Loucy (cell line): ENCODE measurements around the gene ACSM6.
A peak's percentile ranks its signal among the peaks of the same experiment; 100 is the strongest.

Source experiments
- H2AFZ ChIP-seq: fragments of 200-600 bp; sonication (generic); 2 replicates; pipeline ENCODE4 v1.6.0; 2016; ENCODE audit warnings: antibody characterized with exemption, mild to moderate bottlenecking, low read length, moderate library complexity
- H3F3A ChIP-seq: fragments of 200-600 bp; 2 replicates; pipeline ENCODE4 v1.6.0; 2016; ENCODE audit warnings: antibody characterized with exemption, low read depth, mild to moderate bottlenecking
- H3K27me3 ChIP-seq: fragments of 200-600 bp; sonication (generic); 2 replicates; pipeline ENCODE4 v1.6.1; 2014; ENCODE audit warnings: low read length, mild to moderate bottlenecking; ENCODE audit not compliant: insufficient read depth, poor library complexity, severe bottlenecking
- H3K36me3 ChIP-seq: fragments of 200-600 bp; sonication (generic); 2 replicates; pipeline ENCODE4 v1.6.1; 2016; ENCODE audit warnings: low read length; ENCODE audit not compliant: insufficient read depth
- H3K4me1 ChIP-seq: fragments of 200-600 bp; sonication (generic); 2 replicates; pipeline ENCODE4 v1.5.1; 2014; ENCODE audit warnings: low read length, mild to moderate bottlenecking; ENCODE audit not compliant: insufficient read depth, poor library complexity, severe bottlenecking
- H3K4me2 ChIP-seq: fragments of 200-600 bp; sonication (generic); 2 replicates; pipeline ENCODE4 v1.6.0; 2014; ENCODE audit warnings: antibody characterized with exemption, low read length, low read depth, mild to moderate bottlenecking; ENCODE audit not compliant: poor library complexity, severe bottlenecking
- H3K4me3 ChIP-seq: fragments of 200-600 bp; sonication (generic); 2 replicates; pipeline ENCODE4 v1.5.1; 2014; ENCODE audit warnings: low read length, mild to moderate bottlenecking, mixed read lengths; ENCODE audit not compliant: poor library complexity, severe bottlenecking
- H3K79me2 ChIP-seq: fragments of 200-600 bp; sonication (generic); 2 replicates; pipeline ENCODE4 v1.6.1; 2014; ENCODE audit warnings: low read length; ENCODE audit not compliant: insufficient read depth
- H3K9ac ChIP-seq: fragments of 200-600 bp; sonication (generic); 2 replicates; pipeline ENCODE4 v1.6.0; 2014; ENCODE audit warnings: mild to moderate bottlenecking, low read depth, low read length, moderate library complexity; ENCODE audit not compliant: poor library complexity, severe bottlenecking
- H3K9me2 ChIP-seq: fragments of 200-600 bp; sonication (generic); replicated peaks from 2 replicates; pipeline ENCODE4 v1.6.1; 2016; ENCODE audit warnings: low read depth, low read length, mixed read lengths
- H3K9me3 ChIP-seq: fragments of 200-600 bp; sonication (generic); 2 replicates; pipeline ENCODE4 v1.6.1; 2014; ENCODE audit warnings: mild to moderate bottlenecking, antibody characterized with exemption, low read length, low read depth; ENCODE audit not compliant: insufficient read depth
- H4K20me1 ChIP-seq: fragments of 200-600 bp; sonication (generic); 2 replicates; pipeline ENCODE4 v1.6.0; 2014; ENCODE audit warnings: antibody characterized with exemption, low read length, mild to moderate bottlenecking; ENCODE audit not compliant: insufficient read depth, poor library complexity, severe bottlenecking
- CTCF ChIP-seq: fragments of 200-600 bp; sonication (generic); conservative IDR thresholded peaks from 2 replicates; pipeline ENCODE4 v1.5.1; 2014; ENCODE audit warnings: mild to moderate bottlenecking, antibody characterized with exemption, low read length
- EZH2phosphoT487 ChIP-seq: fragments of 200-600 bp; IDR thresholded peaks from 2 replicates; pipeline ENCODE4 v1.6.1; 2018; ENCODE audit warnings: antibody characterized with exemption, mild to moderate bottlenecking, moderate library complexity, borderline replicate concordance

ACSM6 gene

GRCh38 chr10:95244152-95244551 lies 50.1 kb downstream of the ACSM6 start:
- H3F3A ChIP-seq, result no peaks in the 10 kb centered on the region
- H3K79me2 ChIP-seq, result no peaks in the 10 kb centered on the region
- no peak overlapping the region for H3K4me3 ChIP-seq
- H2AFZ ChIP-seq, result no peak overlapping the region
- no peaks in the 10 kb centered on the region for H3K9me2 ChIP-seq
- TF ChIP-seq CTCF, result no peak
- TF ChIP-seq EZH2phosphoT487, result no peak
- H3K27me3 ChIP-seq, result no peaks in the 10 kb centered on the region
- no peaks in the 10 kb centered on the region for H3K36me3 ChIP-seq
- H3K9ac ChIP-seq, result no peak overlapping the region
- no peaks in the 10 kb centered on the region for H3K9me3 ChIP-seq
- no peaks in the 10 kb centered on the region for H4K20me1 ChIP-seq
- peaks cover 21% of the 10 kb centered on the region for H3K4me1 ChIP-seq
- H3K4me2 ChIP-seq, result no peak overlapping the region

- Histone ChIP-seq H3K79me2 (no peaks in the 10 kb centered on the region), H3K4me3 (no peak overlapping the region), H3K9ac (peak overlapping the region; percentile 20), H3K9me2 (no peaks in the 10 kb centered on the region), H3K36me3 (no peaks in the 10 kb centered on the region), H3K4me2 (no peak overlapping the region), H3K9me3 (no peaks in the 10 kb centered on the region), H3K27me3 (no peaks in the 10 kb centered on the region), H3F3A (no peaks in the 10 kb centered on the region), H4K20me1 (no peaks in the 10 kb centered on the region), H2AFZ (no peak overlapping the region), H3K4me1 (peaks cover 29% of the 10 kb centered on the region)
- TF ChIP-seq CTCF (no peak), EZH2phosphoT487 (no peak)
These were observed 51.5 kb downstream of the ACSM6 start for GRCh38 chr10:95245425-95246055.

GRCh38 chr10:95246582-95247051 lies 52.6 kb downstream of the ACSM6 start:
- TF ChIP-seq EZH2phosphoT487 (no peak), CTCF (peak; percentile 95)
- H3K4me1 ChIP-seq, result peaks cover 29% of the 10 kb centered on the region

More at GRCh38 chr10:95246582-95247051, 52.6 kb downstream of the ACSM6 start:
- Histone ChIP-seq H4K20me1 (no peaks in the 10 kb centered on the region), H2AFZ (peak overlapping the region; percentile 52), H3K9ac (peak overlapping the region; percentile 64), H3K9me3 (no peaks in the 10 kb centered on the region), H3K79me2 (no peaks in the 10 kb centered on the region), H3F3A (no peaks in the 10 kb centered on the region), H3K9me2 (no peaks in the 10 kb centered on the region), H3K4me3 (no peak overlapping the region), H3K4me2 (peak overlapping the region; percentile 41), H3K27me3 (no peaks in the 10 kb centered on the region), H3K36me3 (no peaks in the 10 kb centered on the region)
